GM18526 (cell line): Measurements from ENCODE around the gene TMEM86A.

Source experiments
- POLR2A ChIP-seq: IDR thresholded peaks from 3 replicates; pipeline ENCODE4 v1.6.1; 2011; ENCODE audit not compliant: insufficient read length; ENCODE audit errors: extremely low read depth

The TMEM86A gene

DNA sequence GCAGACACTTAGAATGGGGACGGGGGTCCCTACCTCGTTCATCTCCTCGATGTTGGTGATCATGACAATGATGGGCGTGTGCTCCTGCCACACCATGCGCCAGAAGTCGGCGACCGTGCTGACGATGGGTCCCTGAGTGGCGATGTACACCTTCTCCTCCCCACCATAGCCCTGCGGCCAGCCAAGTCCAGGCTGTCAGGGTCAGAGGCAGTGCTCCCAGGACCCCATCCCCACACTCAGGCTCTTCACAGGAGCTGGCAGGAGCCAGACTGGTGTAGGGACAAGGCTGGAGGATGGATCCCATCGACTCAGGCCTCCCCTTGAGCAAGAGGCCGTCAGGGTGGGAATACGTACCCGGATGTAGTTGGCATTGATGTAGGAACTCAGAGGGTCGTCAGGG, 34.6 kb downstream of the TMEM86A start:
- no peak for TF ChIP-seq POLR2A

DNA sequence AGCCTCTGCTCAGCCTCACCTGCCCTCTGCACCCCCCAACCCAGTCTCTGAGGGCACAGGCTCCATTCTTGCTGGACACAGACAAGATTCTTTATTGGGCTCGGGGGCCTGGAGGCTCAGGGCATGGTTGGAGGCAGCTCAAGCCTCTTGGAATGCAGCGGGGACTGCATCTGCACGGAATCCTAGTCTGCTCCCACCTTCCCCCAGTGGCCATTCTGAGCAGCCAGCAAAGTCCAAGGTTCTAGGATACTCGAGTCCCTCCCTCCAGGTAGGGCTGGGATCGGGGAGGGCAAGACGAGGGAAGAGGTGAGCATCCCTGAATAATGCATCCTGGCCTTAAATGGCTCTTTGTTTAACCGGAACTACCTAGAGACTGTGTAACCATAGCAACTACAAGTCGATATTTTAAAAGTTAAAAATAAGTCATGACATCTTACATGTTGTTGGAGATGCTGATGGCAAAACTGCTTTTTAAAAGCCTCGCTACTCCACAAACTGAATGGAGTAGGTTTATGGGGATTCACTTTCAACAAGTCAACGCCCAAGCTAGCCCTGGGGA, 38.1 kb downstream of the TMEM86A start:
- TF ChIP-seq POLR2A = no peak

DNA sequence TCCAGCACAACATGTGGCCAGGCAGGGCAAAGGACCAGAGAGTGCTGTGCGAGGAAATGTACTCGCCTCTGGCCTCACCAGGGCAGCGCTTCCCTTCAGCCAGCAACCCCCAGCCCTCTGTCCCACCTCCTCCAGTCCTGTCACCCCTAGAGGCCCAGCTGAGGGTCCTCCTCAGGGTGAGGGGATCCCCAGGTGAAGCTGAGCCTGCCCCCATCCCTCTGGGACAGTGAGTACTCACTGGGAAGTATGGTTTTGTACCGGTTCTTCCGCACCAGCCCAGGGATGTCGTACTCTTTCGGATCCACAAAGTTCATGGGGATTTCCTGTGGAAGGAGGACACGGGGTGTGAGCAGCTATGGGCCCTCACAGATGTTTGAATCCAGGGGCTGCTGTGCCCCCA, 39.1 kb downstream of the TMEM86A start:
- no peak for TF ChIP-seq POLR2A

DNA sequence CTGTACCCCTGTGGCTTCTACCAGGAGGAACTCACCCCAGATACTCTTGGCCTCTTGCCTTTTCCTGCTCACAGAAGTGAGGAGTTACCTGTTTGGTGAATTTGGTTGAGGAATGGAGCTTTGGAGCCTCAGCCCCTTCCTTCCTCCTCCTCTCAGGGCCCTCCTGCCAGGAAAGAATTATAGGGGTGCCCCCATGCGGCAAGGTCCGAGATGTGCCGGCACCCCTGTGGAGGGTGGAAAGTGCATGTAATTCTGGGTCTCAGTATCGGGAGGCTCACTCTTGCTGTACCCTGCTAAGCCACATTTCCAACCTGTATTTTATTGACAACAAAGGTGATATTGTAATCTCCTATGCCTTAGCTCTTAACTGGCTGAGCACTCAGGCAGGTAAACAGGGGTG, 41.1 kb downstream of the TMEM86A start:
- no peak for TF ChIP-seq POLR2A

DNA sequence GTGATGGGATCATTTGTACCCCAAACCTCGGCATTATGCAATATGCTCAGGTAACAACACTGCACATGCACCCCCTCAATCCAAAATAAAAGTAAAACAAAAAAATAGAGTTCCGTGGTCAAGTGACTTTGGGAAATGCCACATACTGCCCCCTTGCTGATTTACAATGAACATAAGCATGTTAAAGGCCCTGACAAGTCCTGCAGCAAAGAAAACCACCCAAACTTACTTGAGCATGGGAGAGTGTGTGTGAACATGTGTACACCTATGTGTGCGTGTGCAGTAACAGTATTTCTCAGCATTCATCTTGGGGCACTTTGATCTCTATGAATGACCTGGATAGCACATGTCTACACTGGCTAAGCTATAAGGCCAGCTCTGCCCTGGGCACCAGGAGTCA, 43.2 kb downstream of the TMEM86A start:
- TF ChIP-seq POLR2A = no peak

DNA sequence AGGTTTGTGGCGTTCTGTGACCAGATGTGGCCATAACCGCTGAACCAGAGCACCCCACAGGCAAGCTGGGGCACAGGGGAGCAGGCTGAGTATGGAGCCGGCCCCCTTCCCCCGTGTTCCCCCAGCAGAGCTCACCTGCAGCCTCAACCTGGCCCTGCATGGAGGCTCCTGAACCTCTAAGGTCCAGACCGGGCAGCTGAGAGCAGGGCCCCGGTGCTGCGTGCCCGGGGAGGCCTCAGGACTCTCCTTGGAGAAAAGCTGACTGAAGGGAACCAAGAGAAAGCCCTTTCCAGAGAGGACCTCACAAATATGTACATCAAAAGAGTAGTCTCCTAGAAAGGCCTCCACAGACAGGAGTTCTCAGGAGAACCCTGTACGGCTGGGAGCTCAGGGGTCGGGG, 44.8 kb downstream of the TMEM86A start:
- no peak for TF ChIP-seq POLR2A

DNA sequence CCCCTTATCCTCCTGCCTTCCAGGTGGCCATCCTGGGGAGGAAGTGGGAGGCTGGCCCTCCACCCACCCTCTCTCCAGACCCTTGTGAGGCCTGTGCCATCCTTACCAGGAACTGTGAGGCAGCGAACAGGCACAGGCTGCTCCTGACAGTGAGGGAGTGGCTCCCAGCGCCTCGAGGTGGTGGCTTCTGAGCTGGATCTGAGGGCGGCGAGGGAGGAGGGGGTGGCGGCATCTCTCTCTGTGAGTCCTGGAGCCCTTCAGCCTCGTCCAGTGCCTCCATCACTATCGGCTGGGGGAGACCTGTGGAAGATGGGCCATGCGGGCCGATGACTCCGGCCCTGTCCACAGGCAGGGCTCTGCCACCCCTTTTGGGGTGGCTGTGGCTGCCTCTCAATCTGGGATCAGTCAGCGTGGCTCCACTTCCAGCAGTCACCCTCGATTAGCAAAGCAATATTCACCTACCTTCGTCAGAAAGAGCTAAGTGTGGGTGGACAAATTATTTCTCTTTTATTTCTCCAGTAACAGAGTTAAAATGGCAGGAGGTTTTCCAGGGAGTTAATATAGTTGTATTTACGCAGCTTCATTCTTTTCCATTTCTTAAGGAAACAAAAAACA, 45.4 kb downstream of the TMEM86A start:
- no peak for TF ChIP-seq POLR2A

DNA sequence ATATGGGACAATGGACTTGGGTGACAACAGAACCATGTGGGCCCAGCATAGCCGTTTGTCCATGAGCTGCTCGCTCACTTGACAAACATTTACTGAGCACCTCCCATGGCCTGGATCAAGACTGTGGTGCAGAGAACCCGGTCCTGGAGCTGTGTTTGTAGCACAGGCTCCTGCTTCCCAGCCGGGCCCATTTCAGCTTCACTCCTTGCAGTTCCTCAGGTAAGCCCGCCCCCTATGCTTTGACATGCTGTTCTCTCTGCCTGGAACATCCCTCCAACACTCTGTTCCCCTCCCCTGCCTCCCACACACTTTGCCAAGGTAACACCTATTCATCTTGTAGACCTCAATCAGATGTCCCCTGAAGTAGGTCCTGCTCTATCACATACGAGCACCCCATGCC, 46.7 kb downstream of the TMEM86A start:
- no peak for TF ChIP-seq POLR2A

DNA sequence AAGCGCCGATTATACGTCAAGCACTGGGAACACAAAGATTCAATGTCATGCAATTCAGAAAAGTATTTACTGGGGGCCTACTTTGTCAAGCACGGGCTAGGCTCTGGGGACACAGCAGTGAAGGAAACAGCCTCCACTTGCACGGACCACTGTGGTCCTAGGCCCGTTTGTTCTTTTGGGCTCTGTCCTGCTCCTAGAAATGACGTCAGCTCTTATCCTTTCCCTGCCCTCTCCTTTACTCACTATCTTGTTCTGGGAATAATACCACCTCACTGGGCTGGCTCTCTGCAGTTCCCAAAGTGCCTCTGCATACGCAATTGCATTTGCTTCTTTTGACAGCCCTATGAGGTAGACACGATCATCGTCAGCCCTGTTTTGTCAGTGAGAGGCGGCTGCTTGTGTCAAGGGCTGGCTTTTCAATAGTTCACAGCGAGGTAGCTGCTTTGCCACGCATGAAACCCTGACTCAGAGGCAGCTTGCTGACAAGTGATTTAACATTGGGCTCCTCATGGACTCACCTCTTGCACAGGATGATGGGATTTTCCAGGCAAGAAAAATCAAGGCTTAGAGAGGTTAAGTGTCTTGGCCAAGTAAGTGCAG, 50.3 kb downstream of the TMEM86A start:
- no peak for TF ChIP-seq POLR2A

DNA sequence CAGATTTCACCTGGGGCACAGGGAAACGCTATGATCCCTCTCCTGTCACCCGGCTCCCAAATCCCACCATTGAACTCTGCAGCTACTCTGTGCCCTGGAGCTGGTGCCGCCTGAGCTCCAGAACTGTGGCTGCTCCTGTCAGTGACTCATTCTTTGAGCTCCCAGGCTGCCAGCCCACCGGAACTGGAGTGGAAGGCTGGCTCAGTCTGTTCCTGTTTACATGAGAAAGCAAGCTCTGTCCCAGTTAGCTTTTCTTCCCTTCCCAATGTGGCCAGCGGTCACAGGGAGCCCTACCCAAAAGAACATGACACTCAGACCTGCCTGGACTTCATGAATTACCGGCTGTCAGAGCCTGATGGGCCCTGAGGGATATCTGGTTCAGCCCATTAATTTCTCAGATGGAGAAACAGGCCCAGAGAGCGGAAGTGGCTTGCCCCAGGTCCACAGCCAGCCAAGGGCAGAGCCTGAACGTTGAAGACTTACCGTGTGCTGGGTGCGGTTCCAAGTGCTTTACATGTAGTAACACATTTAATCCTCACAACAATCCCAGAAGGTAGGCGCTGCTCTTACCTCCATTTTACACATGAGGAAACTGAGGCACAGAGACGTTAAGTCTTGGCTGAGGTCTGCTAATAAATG, 51.2 kb downstream of the TMEM86A start:
- no peak for TF ChIP-seq POLR2A

DNA sequence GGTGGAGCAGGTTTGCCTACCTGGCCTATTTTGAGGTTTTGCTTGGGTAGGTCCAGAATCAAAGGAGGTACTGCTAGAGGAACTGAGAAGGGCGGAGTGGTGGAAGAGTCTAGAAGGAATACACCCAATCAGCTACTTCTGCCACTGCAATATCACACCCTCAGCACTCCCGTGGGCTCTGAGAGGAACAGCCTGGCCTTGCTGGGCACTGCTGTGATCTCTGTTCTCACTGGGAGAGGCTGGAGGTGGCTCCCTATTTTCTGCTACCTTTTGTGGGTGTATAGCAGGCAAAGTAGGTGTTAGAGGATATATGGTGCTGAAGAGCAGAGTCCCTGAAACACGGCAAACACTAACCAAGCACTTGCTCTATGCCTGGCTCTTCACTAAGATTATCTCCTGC, 52.4 kb downstream of the TMEM86A start:
- no peak for TF ChIP-seq POLR2A

DNA sequence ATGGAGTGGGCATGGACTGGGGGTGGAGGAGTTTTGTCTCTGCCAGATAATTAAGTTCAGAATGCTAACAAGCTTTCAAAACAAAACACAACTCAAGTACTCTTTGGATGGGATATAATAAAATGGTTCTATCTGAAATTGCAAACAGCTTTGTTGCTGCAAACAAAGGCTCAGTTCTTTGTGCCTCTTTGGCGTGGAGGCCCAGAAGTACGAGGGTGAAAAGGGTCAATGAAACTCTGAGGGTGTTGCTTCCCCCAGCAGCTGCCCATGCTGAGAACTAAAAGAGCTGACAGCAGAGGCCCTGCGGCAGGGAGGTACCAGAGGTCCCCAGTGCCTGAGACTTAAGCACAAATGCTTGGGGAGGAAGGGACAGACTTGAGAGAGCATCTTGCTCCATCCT, 53.9 kb downstream of the TMEM86A start:
- no peak for TF ChIP-seq POLR2A

DNA sequence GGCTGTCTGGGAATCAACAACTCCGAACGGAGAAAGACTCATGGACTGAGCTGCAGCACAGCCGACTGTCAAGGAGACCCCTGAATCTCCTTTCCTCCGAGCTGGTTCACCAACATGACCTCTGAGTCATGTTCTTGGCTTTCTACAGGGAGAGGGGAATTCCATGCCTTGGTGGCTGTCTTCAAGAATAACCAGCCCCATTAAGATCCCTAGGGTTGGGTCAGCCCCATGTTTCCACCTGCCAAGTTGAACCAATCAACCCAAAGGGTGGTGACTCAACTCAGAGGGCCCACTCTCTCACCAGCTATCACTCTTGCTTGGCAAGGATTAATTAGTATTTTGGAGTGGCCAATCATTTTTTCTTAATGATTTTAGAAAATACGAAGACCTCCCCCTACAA, 55.7 kb downstream of the TMEM86A start:
- no peak for TF ChIP-seq POLR2A
